HS-27A (cell line): ENCODE measurements around the gene IER3.
"Not testable (repeated sequence)": the region's sequence is repeated elsewhere in the genome, so short reads cannot be mapped to it uniquely, and the experiment has no call there.

Experiments used
- DNase-seq: peaks from one replicate; pipeline ENCODE4 v3.0.0-alpha.2; 2012; ENCODE audit warnings: low read depth, missing footprints

Gene IER3

GRCh38 chr6:30768634-30769087, 24.3 kb upstream of the IER3 start:
- no peak for DNase-seq

GRCh38 chr6:30767944-30768301, 23.6 kb upstream of the IER3 start:
- no peak for DNase-seq

- DNase-seq, result no peak
Observed at GRCh38 chr6:30767158-30767943, 23.0 kb upstream of the IER3 start.

DNA sequence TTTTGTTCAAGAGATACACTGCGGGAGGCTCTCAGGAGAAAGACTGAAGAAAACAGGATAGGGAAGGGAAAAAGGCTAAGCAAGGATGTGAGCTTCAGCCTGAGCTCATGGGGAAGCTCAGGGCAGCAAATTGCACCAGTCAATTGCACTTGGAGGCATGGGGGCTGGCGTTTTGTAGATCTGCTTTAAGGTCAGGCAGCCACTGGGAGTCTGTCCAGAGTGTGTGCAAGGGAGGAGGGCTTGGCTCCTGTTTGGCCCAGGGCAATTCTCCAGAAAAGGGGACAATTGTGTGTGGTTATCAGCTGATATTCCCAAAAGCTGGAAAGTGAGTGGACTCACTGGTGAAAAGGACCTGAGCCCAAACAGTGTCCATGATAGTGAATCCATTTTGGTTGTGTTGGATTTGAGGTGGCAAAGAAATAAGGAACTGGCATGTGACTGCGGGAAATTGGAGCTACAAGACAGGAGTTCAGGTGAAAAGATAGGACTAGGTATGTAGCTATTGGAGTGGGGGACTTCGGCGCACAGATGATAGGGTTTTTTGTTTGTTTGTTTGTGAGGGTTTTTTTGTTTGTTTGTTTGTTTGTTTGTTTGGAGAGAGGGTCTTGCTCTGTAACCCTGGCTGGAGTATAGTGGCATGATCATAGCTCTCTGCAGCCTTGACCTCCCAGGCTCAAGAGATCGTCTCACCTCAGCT, 22.3 kb upstream of the IER3 start:
- DNase-seq, result no peak

DNA sequence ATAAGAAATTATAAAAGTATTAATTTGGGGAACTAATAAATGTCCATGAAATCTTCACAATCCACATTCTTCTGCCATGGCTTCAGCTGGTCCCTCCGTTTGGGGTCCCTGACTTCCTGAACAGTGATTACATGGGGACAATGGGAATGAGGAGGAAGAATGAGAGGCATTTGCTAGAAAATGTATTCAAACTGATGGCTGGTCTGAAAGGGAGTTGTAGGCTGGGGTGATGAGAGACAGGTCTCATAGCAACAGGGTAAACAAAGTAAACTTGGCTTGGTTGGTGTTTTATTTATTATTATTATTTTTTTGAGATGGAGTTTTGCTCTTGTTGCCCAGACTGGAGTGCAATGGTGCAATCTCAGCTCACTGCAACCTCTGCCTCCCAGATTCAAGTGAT, 21.1 kb upstream of the IER3 start:
- not testable (repeated sequence) for DNase-seq

DNA sequence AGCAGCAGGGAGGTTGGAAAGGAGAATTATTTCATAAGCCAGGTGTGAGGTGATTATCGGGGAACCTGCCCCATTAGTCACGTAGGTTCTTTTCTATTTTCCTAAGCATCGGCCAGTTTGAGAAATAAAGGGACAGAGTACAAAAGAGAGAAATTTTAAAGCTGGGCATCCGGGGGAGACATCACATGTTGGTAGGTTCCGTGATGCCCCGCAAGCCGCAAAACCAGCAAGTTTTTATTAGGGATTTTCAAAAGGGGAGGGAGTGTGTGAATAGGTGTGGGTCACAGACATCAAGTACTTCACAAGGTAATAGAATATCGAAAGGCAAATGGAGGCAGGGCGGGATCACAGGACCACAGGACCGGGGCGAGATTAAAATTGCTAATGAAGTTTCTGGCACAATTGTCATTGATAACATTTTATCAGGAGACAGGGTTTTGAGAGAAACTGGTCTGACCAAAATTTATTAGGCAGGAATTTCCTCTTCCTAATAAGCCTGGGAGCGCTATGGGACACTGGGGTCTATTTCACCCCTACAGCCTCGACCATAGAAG, 20.2 kb upstream of the IER3 start:
- DNase-seq, result not testable (repeated sequence)

DNA sequence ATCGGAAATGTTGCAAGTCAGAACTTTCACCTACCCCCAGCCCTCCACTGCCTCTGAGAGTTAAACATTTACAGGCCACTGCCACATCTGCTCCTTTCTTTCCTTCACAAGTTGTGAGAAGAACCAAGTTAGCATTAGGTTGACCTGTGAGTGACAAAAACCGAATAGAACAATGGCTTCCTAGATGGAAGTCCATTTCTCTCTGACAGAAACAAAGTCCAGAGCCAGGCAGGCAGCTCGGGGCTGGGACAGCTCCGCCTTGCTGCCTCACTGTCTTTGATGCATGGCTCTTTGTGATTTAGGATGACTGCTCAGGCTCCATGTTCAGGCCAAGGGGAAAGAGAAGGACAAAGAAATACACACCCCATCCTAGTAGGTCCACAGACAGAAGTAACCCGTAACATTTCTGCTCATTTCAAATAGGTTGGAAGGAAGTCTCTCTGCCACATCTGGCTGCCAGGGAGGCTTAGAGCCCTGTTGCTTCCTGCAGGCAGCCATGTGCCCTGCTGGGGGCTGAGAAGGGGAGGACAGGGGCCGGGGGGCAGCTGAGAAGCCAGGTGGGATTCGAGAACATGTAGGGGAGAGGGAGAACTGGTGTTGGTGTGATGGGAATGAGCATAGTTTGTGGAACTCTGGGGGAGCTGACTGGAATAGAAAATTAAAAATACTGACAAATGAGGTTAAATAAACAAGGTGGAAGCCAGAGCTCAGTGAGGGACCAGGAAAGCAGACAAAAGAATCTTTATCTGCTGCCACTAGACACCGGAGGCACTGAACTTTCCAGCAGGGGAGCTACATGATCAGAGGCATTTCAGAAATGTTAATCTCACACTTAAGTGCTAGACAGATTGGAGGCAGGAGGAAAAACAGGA, 19.5 kb upstream of the IER3 start:
- no peak for DNase-seq

DNA sequence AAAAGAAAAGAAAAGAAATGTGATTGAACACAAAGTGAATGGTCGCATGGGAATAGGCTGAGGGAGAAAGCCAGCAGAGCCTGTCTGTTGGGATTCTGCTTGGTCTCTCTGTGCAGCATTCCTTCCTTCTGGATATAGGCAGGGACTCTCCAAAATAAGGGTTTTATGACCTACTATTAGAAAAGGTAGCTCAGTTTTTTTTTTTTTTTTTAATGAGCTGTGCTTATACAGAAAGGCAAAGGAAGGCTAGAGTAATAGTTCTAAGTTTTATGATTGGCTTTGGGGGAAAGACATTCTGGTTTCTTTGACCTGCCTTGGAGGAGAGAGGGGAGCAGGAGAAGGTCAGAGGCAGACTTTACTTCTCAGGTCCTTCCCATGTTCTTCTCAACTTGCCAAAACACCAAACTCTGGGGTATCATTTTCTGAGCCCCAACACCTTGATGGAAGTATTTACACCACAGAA, 18.8 kb upstream of the IER3 start:
- no peak for DNase-seq

DNA sequence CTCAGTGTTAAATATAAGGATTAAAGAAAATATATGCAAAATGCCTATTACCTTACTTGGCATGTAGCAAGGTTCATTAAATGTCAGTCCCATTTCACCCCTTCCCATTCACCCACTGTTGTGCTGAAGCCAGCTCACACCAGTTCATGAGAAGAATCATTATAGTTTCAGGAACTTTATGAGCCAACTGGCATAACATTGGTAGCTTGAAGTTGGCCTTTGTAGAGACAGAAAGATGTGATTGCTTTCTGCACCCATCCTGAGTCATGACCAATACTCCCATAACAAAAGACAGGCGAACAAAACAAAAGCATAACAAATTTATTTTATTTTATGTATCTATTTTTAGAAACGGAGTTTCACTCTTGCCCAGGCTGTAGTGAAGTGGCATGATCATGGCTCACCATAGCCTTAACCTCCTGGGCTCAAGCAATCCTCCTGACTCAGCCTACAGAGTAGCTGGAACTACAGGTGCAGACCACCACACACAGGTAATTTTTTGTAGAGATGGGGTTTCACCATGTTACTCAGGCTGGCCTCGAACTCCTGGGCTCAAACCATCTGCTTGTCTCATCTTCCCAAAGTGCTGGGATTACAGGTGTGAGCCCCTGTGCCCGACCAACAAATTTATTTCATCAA, 17.6 kb upstream of the IER3 start:
- DNase-seq, result no peak

GRCh38 chr6:30760549-30760948, 16.2 kb upstream of the IER3 start:
- DNase-seq, result no peak

- peak; percentile 98 for DNase-seq
Observed at GRCh38 chr6:30759575-30760239, 15.4 kb upstream of the IER3 start.

GRCh38 chr6:30757261-30757904, 13.0 kb upstream of the IER3 start:
- no peak for DNase-seq

DNA sequence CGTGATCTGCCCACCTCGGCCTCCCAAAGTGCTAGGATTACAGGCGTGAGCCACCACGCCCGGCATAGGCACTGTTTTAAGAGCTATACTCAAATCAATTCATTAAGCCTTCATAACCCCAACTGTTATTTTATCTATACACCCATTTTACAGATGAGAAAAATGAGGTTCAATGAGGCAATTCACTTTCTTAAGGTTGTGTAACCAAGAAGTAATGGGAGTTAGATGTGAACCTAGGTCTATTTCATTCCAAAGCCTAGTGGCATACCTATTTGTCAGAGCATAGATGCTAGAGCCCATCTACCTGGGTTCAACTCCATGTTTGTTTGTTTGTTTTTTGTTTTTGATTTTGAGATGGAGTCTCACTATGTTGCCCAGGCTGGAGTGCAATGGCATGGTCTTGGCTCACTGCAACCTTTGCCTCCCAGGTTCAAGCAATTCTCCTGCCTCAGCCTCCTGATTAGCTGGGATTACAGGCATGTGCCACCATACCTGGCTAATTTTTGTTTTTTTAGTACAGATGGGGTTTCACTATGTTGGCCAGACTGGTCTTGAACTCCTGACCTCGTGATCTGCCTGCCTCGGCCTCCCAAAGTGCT, 12.2 kb upstream of the IER3 start:
- DNase-seq, result not testable (repeated sequence)

GRCh38 chr6:30754631-30755030, 10.3 kb upstream of the IER3 start:
- DNase-seq, result no peak

GRCh38 chr6:30752157-30752927, 8.0 kb upstream of the IER3 start:
- DNase-seq, result peak; percentile 99

DNA sequence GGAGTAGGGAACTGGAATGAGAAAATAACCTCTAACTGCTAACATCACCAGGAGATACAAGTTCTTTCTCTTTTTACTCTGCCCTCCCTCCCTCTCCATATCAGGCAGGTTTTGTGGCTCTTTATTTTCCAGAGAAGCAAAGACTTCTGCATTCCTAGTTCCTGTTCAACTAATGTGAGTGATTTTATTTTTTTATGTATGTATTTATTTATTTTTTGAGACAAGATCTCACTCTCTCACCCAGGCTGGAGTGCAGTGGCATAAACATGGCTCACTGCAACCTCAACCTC, 6.0 kb upstream of the IER3 start:
- no peak for DNase-seq

DNA sequence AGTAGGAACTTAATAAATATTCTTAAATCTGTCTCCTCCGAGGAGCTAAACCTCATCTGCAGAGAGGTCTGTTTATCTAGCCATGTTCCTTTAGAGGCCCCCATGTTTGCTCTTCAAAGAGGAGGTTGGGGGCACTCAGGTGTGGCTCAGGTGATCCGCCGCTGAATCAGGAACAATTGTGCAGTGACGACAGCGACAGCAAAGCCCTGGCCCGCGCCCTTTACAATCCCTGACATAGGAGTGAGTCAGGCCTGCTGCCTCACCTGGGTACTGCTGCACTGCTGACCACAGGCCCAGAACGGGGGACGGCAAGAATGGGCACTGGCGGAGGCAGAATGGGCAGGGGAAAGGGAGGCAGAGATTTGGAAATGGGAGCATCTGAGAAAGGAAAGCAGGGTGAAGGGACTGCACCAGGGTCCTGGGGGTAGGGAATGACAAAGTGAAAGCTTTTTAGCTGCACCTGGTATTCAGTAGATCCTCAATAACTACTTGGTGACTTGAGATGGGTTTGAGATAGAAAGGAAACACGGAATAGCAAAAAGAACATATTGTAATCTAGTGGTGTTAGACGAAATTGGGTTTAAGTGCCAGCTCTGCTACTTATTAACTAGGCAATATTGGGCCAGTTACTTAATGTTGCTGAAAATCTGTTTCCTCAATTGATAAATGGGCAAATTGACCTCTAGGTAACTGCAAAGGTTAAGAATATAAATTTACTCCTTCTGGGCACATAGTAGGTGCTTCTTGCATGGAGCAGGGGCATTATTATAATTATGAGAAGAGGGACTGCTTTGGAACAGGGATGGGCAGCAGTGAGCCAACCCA, 5.4 kb upstream of the IER3 start:
- no peak for DNase-seq

DNA sequence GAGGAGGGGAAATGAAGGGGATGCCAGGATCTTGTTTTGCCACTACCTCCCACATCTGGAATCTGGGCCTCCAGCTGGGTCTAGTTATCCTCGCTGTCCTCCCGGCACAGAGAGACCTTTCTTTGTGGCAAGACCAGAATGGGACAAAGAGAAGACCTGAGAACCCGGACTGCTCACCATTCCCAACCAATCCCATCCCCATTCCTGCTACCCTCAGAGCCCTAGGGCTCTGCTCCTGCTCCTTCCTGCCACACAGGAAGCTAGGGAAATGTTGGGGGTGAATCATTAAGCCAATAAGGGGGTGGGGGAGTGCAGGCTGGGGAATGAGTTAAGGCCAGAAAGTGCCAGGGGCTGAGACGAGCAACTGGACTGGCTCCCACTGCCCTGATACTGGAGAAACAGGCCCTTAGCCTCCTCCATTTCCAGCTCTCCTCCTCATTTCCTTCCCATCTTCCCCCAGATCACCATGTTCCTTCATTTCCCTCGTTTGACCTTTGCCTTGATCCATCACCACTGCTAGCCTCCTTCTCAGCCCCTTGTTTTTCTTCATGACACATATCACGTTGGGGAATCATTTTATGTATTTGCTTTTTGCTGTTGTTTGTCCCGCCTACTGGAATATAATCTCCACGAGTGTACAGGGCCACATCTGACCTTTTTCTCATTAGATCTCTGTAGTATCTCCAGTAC, 4.6 kb upstream of the IER3 start:
- no peak for DNase-seq
